ENCODE data around the gene RNF146.

DNA sequence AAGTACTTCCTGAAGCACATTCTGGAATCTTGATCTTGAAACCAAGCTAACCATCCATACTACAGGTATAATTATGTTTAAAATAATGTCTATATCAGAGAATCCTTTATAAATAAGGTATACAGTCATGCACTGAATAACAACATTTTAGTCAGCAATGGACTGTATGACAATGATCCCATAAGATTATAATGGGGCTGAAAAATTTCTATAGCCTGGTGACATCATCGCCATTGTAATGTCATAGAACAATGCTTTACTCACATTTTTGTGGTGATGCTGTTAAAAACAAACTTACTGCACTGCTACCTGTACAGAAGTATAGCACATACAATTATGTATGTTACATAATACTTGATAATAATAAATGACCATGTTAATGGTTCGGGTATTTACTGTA, 31.8 kb downstream of the RNF146 start:
- TF ChIP-seq POLR2A (IDR thresholded peaks at IDR 0.05): no peak
- TF ChIP-seq, protein P1, sequence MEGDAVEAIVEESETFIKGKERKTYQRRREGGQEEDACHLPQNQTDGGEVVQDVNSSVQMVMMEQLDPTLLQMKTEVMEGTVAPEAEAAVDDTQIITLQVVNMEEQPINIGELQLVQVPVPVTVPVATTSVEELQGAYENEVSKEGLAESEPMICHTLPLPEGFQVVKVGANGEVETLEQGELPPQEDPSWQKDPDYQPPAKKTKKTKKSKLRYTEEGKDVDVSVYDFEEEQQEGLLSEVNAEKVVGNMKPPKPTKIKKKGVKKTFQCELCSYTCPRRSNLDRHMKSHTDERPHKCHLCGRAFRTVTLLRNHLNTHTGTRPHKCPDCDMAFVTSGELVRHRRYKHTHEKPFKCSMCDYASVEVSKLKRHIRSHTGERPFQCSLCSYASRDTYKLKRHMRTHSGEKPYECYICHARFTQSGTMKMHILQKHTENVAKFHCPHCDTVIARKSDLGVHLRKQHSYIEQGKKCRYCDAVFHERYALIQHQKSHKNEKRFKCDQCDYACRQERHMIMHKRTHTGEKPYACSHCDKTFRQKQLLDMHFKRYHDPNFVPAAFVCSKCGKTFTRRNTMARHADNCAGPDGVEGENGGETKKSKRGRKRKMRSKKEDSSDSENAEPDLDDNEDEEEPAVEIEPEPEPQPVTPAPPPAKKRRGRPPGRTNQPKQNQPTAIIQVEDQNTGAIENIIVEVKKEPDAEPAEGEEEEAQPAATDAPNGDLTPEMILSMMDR (IDR thresholded peaks at IDR 0.05): no peak

Measured in thyroid gland (tissue), 4 donors.